DMS153 (cell line): ENCODE data around the gene TGM6.

Experiments
- DNase-seq: peaks from one replicate; lab custom pipeline; 2025; lab: John Stamatoyannopoulos, UW

Gene TGM6

DNA sequence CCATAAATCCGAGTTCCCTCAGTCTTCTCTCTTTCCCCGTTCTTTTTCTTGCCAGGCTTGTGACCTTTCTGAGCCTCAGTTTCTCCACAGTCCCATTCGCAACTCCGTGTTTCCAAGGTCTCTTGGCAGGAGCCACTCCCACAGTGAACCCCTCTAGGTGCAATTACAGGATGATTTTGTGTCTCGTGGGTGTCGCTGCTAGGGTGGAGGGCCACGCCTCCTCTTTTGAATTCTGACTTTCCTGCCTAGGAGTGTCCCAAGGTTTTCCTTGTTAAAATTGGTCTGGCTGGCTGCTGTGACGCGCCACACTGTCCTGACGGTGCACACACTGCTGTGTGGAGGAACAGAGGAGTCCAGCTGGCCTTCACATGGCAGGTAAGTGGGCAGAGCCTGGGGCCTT lies at the start of gene TGM6:
Gene TGM6, plus strand, starts transcription at position 301 of the 400 bp plus-strand sequence. Its CDS starts 68 bp downstream, at position 369.
- DNase-seq = no peak

DNA sequence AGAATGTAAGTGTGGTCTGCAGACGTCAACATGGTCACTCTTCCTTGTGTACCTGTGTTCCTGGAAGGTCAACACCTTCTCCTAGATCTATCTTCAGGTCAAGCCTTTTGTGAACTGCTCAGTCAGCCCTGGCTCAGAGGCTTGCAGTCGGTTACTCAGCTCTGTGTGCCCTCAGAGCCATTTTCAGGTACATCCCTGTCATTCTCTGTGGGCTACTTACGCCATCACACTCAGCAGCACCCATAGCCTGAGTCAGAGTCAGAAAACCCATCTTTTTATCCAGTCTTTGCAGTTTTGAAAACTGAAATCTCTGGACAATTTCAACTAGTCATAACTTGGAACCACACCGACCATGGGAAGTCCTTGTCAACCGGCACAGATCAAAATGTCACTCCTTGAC lies 49.6 kb upstream of the TGM6 start:
- DNase-seq = no peak

DNA sequence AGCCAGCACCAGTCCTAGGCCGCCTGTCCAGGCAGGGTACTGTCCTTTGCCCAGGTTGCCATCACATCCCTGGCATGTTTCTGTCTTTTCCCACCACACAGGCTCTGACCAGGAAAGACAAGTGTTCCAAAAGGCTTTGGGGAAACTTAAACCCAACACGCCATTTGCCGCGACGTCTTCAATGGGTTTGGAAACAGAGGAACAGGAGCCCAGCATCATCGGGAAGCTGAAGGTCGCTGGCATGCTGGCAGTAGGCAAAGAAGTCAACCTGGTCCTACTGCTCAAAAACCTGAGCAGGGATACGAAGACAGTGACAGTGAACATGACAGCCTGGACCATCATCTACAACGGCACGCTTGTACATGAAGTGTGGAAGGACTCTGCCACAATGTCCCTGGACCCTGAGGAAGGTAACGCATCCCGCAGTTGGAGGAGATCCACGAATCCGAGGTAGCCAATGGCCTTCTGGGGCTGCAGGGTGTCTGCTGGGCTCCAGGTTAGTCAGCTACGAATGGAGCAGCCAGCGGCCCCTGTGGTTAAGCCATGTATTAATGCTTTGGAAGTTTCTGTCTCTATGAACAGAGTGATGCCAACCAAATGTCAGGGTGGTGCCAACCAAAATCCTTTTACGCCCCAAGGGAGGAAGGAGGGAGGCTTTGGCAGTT lies 48.7 kb upstream of the TGM6 start:
- no peak for DNase-seq

DNA sequence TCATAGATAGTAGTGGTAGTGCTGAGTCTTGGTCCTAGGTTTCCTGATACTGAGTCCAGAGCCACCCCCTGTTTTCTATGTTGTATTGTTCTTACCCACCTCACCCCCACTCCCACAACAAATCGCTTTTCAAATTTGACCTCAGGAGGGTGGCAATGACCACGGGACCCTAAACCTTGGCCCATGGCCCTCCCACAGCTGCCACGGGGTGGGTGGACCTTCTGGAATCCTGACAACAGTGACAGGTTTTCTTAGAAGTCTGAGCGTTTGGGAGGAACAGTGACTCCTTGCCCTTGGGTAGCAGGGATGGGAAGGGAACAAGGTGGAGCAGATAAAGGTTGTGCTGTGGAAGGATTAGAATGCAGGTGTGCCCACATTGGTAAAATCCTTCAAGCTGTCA lies 48.0 kb upstream of the TGM6 start:
- DNase-seq = no peak

DNA sequence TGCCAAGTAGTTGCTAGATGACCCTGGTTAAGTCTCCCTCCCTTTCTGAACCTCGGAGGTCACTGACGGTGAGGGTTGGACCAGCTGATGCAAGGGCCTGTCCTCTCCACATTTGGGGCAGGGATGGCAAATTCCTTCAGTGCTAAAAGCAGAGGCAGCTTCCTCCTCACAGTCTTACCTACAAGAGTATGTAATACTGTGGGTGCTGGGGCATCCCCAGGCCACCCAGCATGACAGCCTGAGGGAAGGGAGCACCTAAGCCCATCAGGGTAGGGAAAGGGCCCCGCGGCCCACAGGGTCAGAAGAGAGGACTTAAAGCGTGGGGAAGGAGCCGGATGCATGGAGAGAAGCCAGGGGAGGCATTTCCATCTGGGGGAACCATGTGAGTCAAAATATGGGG lies 46.9 kb upstream of the TGM6 start:
- DNase-seq = no peak

DNA sequence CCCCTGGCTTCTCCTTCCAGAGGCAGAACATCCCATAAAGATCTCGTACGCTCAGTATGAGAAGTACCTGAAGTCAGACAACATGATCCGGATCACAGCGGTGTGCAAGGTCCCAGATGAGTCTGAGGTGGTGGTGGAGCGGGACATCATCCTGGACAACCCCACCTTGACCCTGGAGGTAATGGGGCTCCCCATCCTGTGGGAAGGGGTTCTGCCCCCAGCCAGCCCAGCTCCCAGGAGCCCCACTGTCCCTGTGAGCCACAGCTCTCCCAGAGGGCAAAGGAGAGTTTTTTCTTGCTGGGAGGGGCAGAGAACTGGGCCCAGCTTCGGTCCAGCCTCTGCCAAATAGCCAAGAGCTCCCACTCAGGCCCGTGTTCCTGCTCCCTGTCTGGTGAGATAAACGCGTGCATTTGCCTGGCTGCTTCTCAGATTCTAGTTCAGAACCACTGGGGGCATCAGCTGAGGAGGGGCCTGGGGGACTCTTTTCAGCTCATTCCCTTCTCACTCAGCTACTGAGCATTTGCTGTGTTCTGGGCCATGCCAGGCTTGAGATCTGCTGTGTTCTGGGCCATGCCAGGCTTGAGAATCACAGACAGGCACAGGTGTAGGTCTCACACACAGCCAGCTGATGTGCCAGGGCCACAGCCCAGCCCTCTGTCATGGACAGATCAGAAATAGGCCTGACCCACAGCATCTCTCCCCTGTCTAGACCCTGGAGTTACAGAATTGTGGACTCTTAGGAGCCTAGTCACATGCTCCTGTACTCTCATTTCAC lies 45.4 kb upstream of the TGM6 start:
- DNase-seq = no peak

DNA sequence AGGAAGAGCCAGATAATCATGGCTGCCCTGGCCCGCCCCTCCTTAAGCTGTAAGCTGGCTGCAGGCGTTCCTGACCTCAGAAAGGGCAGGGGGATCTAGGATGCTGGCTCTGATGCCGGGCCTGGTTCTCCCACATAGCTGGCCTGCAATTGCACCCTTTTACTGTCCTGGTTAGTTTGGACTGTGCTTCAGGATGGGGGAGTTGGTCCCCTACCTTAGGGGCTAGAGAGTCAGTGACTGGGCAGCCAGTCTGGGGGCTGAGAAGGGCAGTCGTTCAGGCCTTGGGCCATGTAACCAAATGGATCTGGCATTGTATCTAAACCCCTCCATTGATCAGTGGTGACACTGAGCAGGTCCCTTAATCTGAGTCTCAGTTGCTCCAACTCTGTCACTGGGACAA lies 44.2 kb upstream of the TGM6 start:
- no peak for DNase-seq

DNA sequence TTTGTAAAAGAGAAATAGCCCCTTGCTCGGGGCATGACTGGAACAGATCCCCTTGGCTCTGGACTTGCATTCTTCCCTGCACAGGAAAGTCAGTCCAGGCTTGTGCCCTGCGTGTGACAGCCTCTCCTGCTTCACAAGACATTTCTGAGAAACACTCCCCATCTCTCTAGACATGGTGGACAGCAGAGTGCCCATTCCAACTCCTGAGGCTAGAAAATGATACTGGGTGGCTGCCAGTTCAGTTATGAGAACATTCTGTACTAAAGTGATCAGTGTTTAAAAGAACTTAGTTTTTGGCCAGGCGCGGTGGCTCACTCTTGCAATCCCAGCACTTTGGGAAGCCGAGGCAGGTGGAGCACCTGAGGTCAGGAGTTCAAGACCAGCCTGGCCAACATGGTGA lies 43.6 kb upstream of the TGM6 start:
- no peak for DNase-seq

DNA sequence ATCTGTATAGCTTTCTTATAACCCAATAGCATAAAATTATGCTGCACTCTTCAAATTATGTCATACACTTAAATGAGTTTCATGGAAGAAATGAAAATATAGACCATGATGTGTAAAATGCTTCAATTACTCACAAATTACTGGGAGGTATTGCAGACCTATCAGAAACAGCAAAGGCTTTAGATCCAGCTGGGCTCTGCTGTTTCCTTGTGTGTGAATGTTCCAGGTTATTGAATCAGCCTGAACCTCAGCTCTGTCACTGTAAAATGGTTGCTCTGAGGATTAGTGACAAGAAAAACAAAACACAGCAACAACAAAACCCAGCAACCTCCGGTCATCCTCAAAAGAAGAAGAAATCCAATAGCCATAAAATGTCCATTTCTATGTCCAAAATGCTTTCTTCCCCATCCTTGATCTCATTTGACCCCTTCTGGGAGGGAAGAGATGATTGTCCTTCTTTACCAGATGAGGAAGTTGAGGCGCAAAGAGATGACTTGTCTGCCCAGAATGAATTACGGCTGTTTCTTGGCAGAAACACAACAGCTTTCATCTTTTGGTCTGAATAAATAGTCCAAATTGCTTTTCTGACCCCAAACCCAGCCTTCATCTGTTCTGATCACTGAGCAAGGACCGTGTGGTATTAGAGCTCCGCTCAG lies 42.2 kb upstream of the TGM6 start:
- DNase-seq = no peak

DNA sequence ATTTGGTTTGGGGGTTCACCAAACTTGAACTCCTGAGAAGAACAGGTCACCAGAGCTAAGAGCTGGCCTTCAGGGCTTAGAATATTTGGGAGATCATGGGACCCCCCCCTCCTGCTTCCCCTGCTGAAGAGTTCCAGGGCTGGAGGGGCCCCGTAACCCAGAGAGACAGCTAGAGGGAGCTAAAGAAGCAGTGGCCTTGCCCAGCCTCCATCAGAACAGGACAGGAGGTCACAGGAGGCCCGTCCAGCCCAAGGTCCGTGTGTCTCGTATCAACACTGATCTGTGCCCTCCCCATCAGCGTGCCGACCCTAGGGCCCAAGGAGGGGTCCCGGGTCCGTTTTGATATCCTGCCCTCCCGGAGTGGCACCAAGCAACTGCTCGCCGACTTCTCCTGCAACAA lies 40.6 kb upstream of the TGM6 start:
- no peak for DNase-seq

DNA sequence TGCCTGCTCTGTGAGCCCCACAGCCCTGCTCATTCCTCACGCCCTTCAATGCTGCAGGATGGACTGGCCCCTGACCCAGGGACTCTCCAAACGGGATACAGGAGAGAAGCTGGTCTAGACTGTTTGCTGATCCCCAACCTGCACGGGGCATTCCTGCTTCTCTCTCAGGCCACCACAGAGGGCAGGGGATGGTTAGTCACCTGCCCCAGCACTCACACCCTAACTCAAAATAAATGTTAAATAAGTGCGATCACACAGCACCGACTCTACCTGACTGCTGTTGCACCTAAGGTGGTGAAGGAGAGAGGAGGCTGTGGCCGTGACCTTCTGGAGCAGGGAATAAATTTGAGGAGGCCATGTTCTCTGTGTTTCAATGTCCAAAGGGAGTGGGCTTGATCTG lies 39.9 kb upstream of the TGM6 start:
- no peak for DNase-seq

DNA sequence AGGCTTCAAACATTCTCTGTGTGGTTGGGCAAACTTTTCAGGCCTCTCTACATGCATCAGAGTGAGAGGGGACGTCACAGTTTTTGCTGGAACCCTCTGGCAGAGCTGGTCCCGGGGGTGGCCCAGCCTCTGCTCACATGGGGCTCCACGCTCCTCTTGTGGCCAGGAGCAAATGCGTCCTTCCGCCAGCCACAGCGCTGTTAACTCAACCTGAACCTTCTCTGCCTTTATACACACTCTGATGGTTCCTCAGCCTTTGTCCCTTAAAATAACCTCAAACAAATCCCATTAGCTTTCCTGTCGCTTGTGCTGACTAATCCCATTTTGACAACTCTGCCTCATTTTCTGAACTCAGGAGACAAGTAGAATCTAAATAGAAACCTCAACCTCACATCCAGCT lies 39.4 kb upstream of the TGM6 start:
- no peak for DNase-seq

DNA sequence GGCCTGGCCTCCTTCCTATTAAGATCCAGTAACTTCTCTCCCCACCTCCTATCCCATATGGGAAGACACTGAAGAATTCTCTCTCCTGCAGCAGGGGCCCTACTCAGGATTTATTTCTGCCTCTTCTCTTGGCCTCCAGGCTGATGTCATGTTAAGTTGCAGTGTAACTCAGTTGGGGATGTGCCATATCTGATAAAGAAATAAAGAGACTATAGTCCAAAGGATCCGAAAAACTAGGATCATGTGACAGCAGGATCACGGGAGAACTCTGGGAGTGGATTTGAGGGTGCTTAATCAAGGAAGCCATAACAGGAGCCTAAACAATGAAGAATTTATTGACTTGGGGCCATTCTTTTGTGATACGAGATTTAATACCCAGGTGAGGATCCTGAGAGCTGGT lies 38.5 kb upstream of the TGM6 start:
- DNase-seq = no peak

DNA sequence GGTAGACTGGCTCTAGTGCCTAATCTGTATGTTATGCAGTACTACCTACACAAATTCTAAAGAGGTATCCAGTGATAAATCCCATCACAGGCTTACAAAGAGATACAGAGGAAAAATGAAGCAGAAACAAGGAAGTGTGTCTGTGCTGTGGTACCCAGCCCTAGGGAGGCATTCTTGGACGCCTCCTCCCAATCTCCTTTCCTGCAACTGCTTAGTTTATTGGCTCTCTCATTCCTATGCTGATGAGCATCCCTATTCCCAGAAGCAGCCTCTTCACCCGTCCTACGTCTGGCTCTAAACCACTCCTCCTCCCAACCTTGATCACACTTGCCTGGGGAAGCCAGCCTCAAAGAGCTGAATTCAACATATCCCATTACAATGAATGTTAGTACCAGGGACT lies 34.5 kb upstream of the TGM6 start:
- DNase-seq = no peak

DNA sequence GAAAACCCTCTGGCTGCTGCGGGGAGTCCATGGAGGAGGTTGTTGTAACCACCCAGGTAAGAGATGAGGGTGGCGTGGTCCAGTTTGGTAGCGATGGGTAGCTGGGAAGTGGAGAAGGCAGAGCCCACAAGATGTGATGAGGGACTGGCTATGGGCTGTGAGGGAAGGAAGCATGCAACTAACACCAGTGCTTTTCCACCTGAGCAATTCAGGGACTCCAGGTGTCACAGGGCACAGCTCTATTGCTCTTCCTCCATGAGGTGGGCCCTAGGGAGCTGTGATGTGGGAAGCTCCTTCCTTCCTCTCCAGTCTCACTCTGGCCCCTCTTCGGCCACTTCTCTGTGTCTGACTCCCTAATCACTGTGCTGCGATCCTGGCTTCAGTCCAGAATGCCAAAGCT lies 32.4 kb upstream of the TGM6 start:
- no peak for DNase-seq

DNA sequence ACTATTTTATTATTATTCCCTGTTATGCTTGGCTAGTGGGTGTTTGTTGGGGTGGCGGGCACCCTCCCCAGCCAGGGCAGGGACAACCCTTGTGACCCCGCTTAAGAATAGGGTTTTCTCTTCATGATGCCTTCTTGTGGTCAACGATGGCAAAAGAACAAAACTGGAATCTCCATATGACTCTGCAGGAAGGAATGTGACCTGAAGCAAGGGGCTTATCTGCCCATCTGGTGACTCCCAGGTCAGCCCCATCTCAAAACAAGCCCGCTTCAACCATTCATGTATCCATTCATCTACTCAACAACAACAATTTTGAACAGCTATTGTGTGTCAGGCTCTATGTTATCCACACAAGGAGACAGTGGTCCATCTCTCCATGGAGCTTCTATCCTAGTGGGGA lies 30.9 kb upstream of the TGM6 start:
- DNase-seq = no peak

DNA sequence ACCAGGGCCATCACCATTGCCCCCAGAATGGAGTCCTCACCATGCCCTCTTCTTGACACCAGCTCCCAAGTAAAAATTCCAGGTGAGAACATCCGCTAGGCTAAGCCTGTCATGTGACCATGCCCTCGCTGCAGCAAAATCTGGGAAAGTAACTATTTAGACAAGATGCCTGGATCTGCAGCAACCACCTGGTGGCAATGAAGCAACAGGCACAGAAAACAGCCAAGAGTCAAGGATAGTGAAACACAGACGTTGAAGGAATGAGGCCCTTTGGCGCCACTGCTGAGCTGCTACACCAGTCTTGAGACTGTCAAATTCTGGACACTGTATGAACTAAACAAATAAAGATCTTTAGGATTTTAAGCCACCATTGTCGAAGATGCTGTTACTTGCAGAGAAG lies 30.1 kb upstream of the TGM6 start:
- no peak for DNase-seq

DNA sequence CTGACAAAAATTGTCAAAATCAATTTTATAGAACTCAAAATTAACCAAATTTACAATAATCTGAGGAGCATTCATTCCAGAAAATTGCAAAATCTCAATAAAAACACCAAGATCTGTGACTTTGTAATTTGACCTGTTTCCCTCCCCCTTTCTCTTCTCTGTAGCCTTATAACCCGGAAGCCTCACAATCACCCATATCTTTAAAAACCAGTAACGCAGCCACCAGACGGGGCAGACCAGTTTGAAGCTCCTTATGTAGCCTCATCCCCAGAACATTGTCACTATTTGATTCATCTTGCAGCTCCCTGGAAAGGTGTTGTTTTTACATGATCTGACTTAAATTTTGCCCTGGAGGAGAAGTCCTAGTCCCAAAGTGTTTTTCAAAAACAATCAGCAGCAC lies 27.5 kb upstream of the TGM6 start:
- DNase-seq = no peak

DNA sequence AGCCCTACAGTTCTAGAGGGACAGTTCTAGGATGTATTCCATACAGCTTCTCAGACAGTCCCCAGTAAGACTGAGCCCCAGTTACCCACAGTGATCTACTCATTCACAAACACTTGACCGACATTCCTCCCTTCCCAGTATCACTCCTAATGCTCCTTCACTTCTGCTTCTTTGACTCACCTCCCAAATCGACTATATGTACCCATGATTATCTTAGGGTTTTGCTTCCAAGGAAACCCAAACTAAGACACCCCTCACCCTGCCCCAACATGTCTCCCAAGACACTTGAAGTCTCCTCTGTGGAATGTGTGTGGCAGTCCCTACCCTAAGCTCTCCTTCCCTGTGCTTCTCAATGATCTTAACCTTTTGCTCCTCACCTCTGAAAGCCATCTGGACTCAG lies 23.6 kb upstream of the TGM6 start:
- DNase-seq = no peak

DNA sequence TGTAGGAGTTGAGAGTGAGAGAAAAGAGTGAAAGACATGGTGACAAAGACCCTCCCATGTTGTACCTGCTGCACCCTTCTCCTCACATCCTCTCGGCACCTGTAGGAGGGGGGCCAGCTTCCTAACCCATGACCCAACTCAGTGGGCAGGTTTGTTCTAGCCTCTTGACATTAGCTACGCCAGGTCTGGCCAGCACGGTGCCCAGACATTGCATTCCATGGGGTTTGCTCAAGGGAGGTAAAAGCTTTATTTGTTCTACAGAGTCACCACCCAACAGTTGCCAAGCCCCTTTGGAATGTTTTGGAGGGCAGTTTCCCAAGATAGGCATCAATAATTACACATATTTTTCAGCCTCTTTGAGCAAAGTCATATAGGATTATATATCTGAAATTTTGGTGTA lies 22.7 kb upstream of the TGM6 start:
- DNase-seq = no peak

DNA sequence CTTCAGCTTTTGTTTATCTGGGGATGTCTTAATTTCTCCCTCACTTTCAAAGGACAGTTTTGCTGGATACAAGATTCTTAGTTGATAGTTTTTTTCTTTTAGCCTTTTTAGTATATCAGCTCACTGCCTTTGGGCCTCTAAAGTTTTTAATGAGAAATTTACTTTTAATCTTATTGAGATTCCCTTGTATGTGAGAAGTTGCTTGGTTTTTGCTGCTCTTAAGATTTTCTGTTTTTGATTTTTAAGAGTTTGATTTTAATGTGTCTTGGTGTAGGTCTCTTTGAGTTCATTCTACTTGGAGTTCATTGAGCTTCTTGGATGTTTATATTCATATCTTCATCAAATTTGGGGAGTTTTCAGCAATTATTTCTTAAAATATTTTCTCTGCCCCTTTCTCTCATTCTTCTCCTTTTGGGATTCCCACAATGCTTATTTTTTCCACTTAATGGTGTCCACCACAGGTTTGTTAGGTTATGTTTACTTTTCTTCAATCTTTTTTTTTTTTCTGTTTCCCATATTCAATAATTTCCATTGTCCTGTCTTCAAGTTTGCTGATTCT lies 19.6 kb upstream of the TGM6 start:
- no peak for DNase-seq

DNA sequence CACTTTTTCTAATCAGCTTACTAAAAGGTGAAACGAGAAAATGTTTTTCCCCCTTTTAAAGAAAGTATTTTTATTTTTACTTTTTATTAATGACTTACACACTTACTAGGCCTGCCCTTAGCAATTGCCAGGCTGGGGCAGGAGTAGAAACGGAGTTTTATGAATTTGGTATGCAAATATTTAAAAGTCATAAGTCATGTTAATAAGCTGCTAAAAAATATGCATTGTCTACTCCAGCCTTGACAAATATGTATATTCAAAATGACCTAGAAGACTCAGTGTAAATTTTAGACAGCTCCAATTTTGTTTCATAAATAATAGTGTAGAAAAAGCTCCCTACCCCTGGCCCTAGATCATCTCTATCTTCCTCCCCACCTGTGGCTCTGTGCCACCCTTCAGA lies 17.5 kb upstream of the TGM6 start:
- no peak for DNase-seq

DNA sequence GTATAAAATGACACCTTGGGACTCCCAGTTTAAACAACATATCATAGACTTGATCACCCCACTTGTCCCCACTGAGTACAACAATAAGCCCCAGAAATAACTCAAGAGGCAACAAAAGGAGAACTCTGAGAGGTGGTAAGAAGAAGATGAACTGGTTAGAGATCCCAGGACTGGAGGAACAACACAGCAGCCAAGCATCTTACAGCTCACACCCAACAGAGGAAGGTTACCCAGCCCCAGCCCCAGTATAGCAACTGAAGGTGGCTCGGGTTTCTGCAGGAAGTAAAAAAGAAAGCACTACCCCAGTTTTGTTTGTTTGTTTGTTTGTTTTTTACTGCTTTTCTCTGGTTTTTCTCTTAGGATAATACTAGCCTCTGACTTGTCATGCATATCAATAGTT lies 17.1 kb upstream of the TGM6 start:
- DNase-seq = no peak
